DMS79 (cell line): ENCODE results near the gene BAIAP2L2.

Experiments
- DNase-seq: peaks from one replicate; lab custom pipeline; 2025; lab: John Stamatoyannopoulos, UW

Gene BAIAP2L2

GRCh38 chr22:38068641-38069371 lies 41.7 kb downstream of the BAIAP2L2 start:
- DNase-seq, result no peak

GRCh38 chr22:38067761-38068360 lies 42.6 kb downstream of the BAIAP2L2 start:
- DNase-seq, result no peak

- no peak for DNase-seq
Observed at GRCh38 chr22:38067028-38067415, 43.5 kb downstream of the BAIAP2L2 start.

- DNase-seq, result no peak
Observed at GRCh38 chr22:38066381-38067027, 44.0 kb downstream of the BAIAP2L2 start.

- DNase-seq, result no peak
Observed at GRCh38 chr22:38065539-38065938, 44.9 kb downstream of the BAIAP2L2 start.

GRCh38 chr22:38062791-38063190 lies 47.7 kb downstream of the BAIAP2L2 start:
- no peak for DNase-seq

- DNase-seq, result peak; percentile 89
Observed at GRCh38 chr22:38056969-38057891, 53.3 kb downstream of the BAIAP2L2 start, which contains the start of gene PICK1. Gene PICK1, plus strand, starts transcription at chr22:38057404. Its CDS starts 406 bp downstream, at chr22:38057810.

GRCh38 chr22:38051900-38052862 lies 58.3 kb downstream of the BAIAP2L2 start:
- peak; percentile 17 for DNase-seq

GRCh38 chr22:38051261-38051660 lies 59.2 kb downstream of the BAIAP2L2 start:
- no peak for DNase-seq

- DNase-seq, result no peak
Observed at GRCh38 chr22:38050720-38051119, 59.8 kb downstream of the BAIAP2L2 start.

GRCh38 chr22:38049812-38050619 lies 60.5 kb downstream of the BAIAP2L2 start:
- no peak for DNase-seq

- no peak for DNase-seq
Observed at GRCh38 chr22:38046070-38046748, 64.3 kb downstream of the BAIAP2L2 start.

GRCh38 chr22:38043151-38044039 lies 67.1 kb downstream of the BAIAP2L2 start:
- DNase-seq, result no peak

- DNase-seq, result no peak
Observed at GRCh38 chr22:38042488-38042790, 68.0 kb downstream of the BAIAP2L2 start.

- no peak for DNase-seq
Observed at GRCh38 chr22:38041760-38042487, 68.6 kb downstream of the BAIAP2L2 start.

GRCh38 chr22:38040953-38041759 lies 69.3 kb downstream of the BAIAP2L2 start:
- DNase-seq, result no peak
